GM12878 (cell line): ENCODE measurements around the gene EPDR1. TPM values are rescaled to one million over a fixed set of nuclear protein-coding genes. Genes with fewer than 3 reads are reported as not detected.

Experiments used
- CHD2 ChIP-seq: IDR thresholded peaks from 2 replicates; pipeline ENCODE4 v1.6.1; 2011; ENCODE audit warnings: low read depth, low read length, improper control_type of control experiment, borderline replicate concordance
- CREB1 ChIP-seq: IDR thresholded peaks from 2 replicates; pipeline ENCODE4 v1.6.1; 2012; ENCODE audit warnings: low read depth, mild to moderate bottlenecking, inconsistent platforms
- DPF2 ChIP-seq: fragments of 450-650 bp; IDR thresholded peaks from 2 replicates; pipeline ENCODE4 v1.6.1; 2017; ENCODE audit warnings: mild to moderate bottlenecking
- HDGF ChIP-seq: fragments of 450-650 bp; IDR thresholded peaks from 2 replicates; pipeline ENCODE4 v1.6.1; 2016; ENCODE audit warnings: antibody characterized with exemption
- NFYA ChIP-seq: IDR thresholded peaks from 2 replicates; pipeline ENCODE4 v1.6.1; 2011; ENCODE audit warnings: low read depth, mild to moderate bottlenecking, low read length, improper control_type of control experiment, borderline replicate concordance
- NR2F1 ChIP-seq: fragments of 450-650 bp; conservative IDR thresholded peaks from 2 replicates; pipeline ENCODE4 v1.6.1; 2017; ENCODE audit warnings: mild to moderate bottlenecking
- NRF1 ChIP-seq: conservative IDR thresholded peaks from 2 replicates; pipeline ENCODE4 v1.6.1; 2011; ENCODE audit warnings: mild to moderate bottlenecking, low read depth, low read length, improper control_type of control experiment
- SKIL ChIP-seq: fragments of 450-650 bp; IDR thresholded peaks from 2 replicates; pipeline ENCODE4 v1.6.1; 2017; ENCODE audit warnings: mild to moderate bottlenecking, low read depth, inconsistent platforms; ENCODE audit not compliant: poor library complexity, severe bottlenecking
- SMARCA5 ChIP-seq: fragments of 450-650 bp; IDR thresholded peaks from 2 replicates; pipeline ENCODE4 v1.6.1; 2017; ENCODE audit warnings: mild to moderate bottlenecking
- SRF ChIP-seq, 2 experiments: IDR thresholded peaks; 2 replicates each; pipeline ENCODE4 v1.6.1; 2011; ENCODE audit warnings: low read depth in 2 of 2, low read length in 2 of 2, mild to moderate bottlenecking in 1 of 2, moderate library complexity in 1 of 2
- TCF3 ChIP-seq: IDR thresholded peaks from 2 replicates; pipeline ENCODE4 v1.6.1; 2012; ENCODE audit warnings: low read depth, mild to moderate bottlenecking, low read length, borderline replicate concordance; ENCODE audit not compliant: insufficient read depth
- polyA plus RNA-seq, 11 experiments: library from polyadenylated mRNA; depleted of rRNA in 4 of 11; unstranded in 6 of 11; stranded (reverse) in 5 of 11; fragments of >200 nt; fragmentation: Nextera tagmentation in 4 of 11; fragmentation: Illumina TruSeq in 1 of 11; extraction: Ambion mirVana in 4 of 11; extraction: Trizol in 1 of 11; gene quantifications; 1 replicate in 1 of 11; 2 replicates in 10 of 11; pipeline versions ENCODE4 v1.2.1 to v1.2.3, GENCODE V29; 2011 to 2016; ENCODE audit warnings: inconsistent platforms in 2 of 11, missing spikeins in 2 of 11, low read depth in 1 of 11
- total RNA-seq, 4 experiments: library from RNA; depleted of rRNA in 3 of 4; stranded (reverse); fragments of >200 nt in 3 of 4; fragmentation: Illumina TruSeq in 1 of 4; extraction: Trizol in 1 of 4; gene quantifications; 2 replicates each; pipeline versions ENCODE4 v1.2.1 to v1.2.3, GENCODE V29; 2013 to 2021
- TF ChIP-seq, protein P1 (sequence below): IDR thresholded peaks from 2 replicates; pipeline ENCODE4 v1.6.1; 2012; ENCODE audit warnings: mild to moderate bottlenecking, low read depth, low read length
- TF ChIP-seq, protein P2 (sequence below), 3 experiments: IDR thresholded peaks in 2 of 3; conservative IDR thresholded peaks in 1 of 3; 2 replicates each; pipeline ENCODE4 v1.5.1; 2011; ENCODE audit warnings: low read depth in 3 of 3, low read length in 3 of 3, mild to moderate bottlenecking in 3 of 3, control low read depth in 2 of 3, moderate library complexity in 2 of 3, inconsistent platforms in 1 of 3, mixed read lengths in 1 of 3; ENCODE audit not compliant: control insufficient read depth in 2 of 3, insufficient read depth in 1 of 3; ENCODE audit errors: extremely low read depth in 1 of 3
- TF ChIP-seq, protein P3 (sequence below): IDR thresholded peaks from 2 replicates; pipeline ENCODE4 v1.6.1; 2012; ENCODE audit warnings: low read depth, low read length, improper control_type of control experiment
- TF ChIP-seq, protein P4 (sequence below): IDR thresholded peaks from 2 replicates; pipeline ENCODE4 v1.6.1; 2012; ENCODE audit warnings: low read depth, low read length, improper control_type of control experiment

The EPDR1 gene
- total and polyA plus RNA-seq, 10 of the 15 experiments (the other 5 are each of a cell fraction or from before 2014, with no cell fraction given): 1.2 to 18.8 (median 4.7) TPM

DNA sequence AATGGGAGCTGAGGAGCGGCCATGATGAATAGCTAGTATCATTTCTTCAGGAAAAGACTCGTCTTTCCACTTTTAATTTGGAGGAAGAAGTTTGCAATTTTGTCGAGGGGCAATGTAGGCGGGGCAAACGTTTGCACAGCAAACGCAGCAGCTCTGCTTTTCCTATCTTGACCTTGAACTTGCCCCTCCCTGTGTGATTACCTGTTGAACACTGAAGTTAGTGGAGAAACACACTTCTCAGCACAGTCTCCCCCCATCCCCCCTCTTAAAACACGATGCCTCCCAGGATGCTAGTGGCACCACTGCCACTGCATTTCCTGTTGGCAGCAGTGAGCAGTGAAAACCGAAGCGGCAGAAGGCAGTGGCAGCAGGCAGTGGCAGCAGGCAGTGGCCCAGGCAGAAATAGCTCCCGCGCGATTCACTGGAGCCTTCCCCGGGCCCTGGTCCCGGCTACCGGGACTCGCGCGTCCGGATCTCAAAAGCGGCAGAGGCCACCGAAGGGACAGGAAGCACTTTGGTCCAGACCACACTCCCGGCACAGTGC lies at the start of gene EPDR1 (continued):
- TF ChIP-seq SKIL (no peak), NRF1 (no peak), DPF2 (no peak), SRF (IDR thresholded peaks at IDR 0.05; ENCODE audit: low read depth in 2 of 2, low read length in 2 of 2) (no peak), SMARCA5 (0 out of 2 replicates have a peak, but pooled peaks have one; percentile 51), CHD2 (peak; percentile 75), NR2F1 (no peak), CREB1 (no peak), NFYA (no peak), HDGF (no peak), TCF3 (no peak)
- TF ChIP-seq, protein P1, sequence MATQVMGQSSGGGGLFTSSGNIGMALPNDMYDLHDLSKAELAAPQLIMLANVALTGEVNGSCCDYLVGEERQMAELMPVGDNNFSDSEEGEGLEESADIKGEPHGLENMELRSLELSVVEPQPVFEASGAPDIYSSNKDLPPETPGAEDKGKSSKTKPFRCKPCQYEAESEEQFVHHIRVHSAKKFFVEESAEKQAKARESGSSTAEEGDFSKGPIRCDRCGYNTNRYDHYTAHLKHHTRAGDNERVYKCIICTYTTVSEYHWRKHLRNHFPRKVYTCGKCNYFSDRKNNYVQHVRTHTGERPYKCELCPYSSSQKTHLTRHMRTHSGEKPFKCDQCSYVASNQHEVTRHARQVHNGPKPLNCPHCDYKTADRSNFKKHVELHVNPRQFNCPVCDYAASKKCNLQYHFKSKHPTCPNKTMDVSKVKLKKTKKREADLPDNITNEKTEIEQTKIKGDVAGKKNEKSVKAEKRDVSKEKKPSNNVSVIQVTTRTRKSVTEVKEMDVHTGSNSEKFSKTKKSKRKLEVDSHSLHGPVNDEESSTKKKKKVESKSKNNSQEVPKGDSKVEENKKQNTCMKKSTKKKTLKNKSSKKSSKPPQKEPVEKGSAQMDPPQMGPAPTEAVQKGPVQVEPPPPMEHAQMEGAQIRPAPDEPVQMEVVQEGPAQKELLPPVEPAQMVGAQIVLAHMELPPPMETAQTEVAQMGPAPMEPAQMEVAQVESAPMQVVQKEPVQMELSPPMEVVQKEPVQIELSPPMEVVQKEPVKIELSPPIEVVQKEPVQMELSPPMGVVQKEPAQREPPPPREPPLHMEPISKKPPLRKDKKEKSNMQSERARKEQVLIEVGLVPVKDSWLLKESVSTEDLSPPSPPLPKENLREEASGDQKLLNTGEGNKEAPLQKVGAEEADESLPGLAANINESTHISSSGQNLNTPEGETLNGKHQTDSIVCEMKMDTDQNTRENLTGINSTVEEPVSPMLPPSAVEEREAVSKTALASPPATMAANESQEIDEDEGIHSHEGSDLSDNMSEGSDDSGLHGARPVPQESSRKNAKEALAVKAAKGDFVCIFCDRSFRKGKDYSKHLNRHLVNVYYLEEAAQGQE: no peak
- TF ChIP-seq, protein P2, sequence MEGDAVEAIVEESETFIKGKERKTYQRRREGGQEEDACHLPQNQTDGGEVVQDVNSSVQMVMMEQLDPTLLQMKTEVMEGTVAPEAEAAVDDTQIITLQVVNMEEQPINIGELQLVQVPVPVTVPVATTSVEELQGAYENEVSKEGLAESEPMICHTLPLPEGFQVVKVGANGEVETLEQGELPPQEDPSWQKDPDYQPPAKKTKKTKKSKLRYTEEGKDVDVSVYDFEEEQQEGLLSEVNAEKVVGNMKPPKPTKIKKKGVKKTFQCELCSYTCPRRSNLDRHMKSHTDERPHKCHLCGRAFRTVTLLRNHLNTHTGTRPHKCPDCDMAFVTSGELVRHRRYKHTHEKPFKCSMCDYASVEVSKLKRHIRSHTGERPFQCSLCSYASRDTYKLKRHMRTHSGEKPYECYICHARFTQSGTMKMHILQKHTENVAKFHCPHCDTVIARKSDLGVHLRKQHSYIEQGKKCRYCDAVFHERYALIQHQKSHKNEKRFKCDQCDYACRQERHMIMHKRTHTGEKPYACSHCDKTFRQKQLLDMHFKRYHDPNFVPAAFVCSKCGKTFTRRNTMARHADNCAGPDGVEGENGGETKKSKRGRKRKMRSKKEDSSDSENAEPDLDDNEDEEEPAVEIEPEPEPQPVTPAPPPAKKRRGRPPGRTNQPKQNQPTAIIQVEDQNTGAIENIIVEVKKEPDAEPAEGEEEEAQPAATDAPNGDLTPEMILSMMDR (IDR thresholded peaks at IDR 0.05 in 2 of 3, conservative IDR thresholded peaks at IDR 0.05 in 1 of 3; ENCODE audit: control insufficient read depth in 2 of 3, extremely low read depth in 1 of 3, insufficient read depth in 1 of 3, low read depth in 3 of 3, low read length in 3 of 3): peak; percentile 23 to 44 (median 36); a peak in 3 of 6 replicates
- TF ChIP-seq, protein P3, sequence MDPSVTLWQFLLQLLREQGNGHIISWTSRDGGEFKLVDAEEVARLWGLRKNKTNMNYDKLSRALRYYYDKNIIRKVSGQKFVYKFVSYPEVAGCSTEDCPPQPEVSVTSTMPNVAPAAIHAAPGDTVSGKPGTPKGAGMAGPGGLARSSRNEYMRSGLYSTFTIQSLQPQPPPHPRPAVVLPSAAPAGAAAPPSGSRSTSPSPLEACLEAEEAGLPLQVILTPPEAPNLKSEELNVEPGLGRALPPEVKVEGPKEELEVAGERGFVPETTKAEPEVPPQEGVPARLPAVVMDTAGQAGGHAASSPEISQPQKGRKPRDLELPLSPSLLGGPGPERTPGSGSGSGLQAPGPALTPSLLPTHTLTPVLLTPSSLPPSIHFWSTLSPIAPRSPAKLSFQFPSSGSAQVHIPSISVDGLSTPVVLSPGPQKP: no peak
- TF ChIP-seq, protein P4, sequence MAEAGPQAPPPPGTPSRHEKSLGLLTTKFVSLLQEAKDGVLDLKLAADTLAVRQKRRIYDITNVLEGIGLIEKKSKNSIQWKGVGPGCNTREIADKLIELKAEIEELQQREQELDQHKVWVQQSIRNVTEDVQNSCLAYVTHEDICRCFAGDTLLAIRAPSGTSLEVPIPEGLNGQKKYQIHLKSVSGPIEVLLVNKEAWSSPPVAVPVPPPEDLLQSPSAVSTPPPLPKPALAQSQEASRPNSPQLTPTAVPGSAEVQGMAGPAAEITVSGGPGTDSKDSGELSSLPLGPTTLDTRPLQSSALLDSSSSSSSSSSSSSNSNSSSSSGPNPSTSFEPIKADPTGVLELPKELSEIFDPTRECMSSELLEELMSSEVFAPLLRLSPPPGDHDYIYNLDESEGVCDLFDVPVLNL: no peak
